ENCODE measurements around the gene TNRC6A.

DNA sequence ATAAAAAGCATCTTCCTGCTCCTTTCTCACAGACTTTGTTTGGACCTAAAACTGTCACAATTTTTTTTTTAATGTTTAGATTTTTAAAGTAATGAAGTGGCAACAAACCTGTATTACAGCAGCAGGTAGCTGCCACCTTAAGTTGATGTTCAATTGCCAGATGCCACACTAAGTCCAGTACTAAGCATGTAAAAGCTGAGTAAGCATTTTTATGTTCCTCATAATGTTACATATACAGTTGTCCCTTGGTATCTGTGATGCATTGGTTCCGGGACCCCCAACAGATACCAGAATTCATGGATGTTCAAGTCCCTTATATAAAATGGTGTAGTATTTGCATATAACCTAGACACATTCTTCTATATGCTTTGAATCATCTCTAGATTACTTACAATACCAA lies 45.1 kb downstream of the TNRC6A start:
- TF ChIP-seq, protein P1, sequence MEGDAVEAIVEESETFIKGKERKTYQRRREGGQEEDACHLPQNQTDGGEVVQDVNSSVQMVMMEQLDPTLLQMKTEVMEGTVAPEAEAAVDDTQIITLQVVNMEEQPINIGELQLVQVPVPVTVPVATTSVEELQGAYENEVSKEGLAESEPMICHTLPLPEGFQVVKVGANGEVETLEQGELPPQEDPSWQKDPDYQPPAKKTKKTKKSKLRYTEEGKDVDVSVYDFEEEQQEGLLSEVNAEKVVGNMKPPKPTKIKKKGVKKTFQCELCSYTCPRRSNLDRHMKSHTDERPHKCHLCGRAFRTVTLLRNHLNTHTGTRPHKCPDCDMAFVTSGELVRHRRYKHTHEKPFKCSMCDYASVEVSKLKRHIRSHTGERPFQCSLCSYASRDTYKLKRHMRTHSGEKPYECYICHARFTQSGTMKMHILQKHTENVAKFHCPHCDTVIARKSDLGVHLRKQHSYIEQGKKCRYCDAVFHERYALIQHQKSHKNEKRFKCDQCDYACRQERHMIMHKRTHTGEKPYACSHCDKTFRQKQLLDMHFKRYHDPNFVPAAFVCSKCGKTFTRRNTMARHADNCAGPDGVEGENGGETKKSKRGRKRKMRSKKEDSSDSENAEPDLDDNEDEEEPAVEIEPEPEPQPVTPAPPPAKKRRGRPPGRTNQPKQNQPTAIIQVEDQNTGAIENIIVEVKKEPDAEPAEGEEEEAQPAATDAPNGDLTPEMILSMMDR (IDR thresholded peaks at IDR 0.05) = no peak
- TF ChIP-seq POLR2A (IDR thresholded peaks at IDR 0.05) = no peak
